Common myeloid progenitor, CD34-positive (primary cell): ENCODE data around the gene ANXA1.
A peak's percentile ranks its signal among the peaks of the same experiment; 100 is the strongest.
"Not testable (repeated sequence)": the region's sequence is repeated elsewhere in the genome, so short reads cannot be mapped to it uniquely, and the experiment has no call there.

Experiments used
- CTCF ChIA-PET: fragments of 350-600 bp; sonication (Branson Sonifier 250); formaldehyde crosslinking; loops from one replicate; lab custom pipeline; 2021; ENCODE audit warnings: antibody characterized with exemption; lab: Charles Lee
- POLR2A ChIA-PET: fragments of 350-600 bp; sonication (Branson Sonifier 250); formaldehyde crosslinking; loops from one replicate; lab custom pipeline; 2021; ENCODE audit warnings: antibody characterized with exemption; lab: Charles Lee
- DNase-seq, 3 donors: peaks; one replicate each; pipeline versions ENCODE4 v3.0.0 to v3.0.0-alpha.2; 2013
- H3K27ac ChIP-seq, 2 experiments: 1 replicate in 1 of 2; 2 replicates in 1 of 2; pipeline ENCODE4 v1.7.0; 2013; ENCODE audit warnings: inconsistent platforms in 2 of 2, low read length in 2 of 2, mild to moderate bottlenecking in 2 of 2, low read depth in 1 of 2, moderate library complexity in 1 of 2; ENCODE audit not compliant: severe bottlenecking in 2 of 2, insufficient read depth in 1 of 2, poor library complexity in 1 of 2
- H3K27me3 ChIP-seq, 5 experiments: replicated peaks in 2 of 5; 1 replicate in 3 of 5; 2 replicates in 2 of 5; pipeline versions ENCODE4 v1.6.1 to v1.7.0; 2013; ENCODE audit warnings: low read length in 4 of 5, mild to moderate bottlenecking in 2 of 5, moderate library complexity in 2 of 5, inconsistent platforms in 1 of 5; ENCODE audit not compliant: insufficient read depth in 5 of 5, control insufficient read depth in 4 of 5
- H3K36me3 ChIP-seq, 4 experiments: 1 replicate in 2 of 4; 2 replicates in 2 of 4; pipeline versions ENCODE4 v1.6.1 to v1.7.0; 2013; ENCODE audit warnings: low read length in 3 of 4, control low read depth in 1 of 4, mild to moderate bottlenecking in 1 of 4; ENCODE audit not compliant: control insufficient read depth in 4 of 4, insufficient read depth in 4 of 4
- H3K4me1 ChIP-seq, 4 experiments: 1 replicate in 3 of 4; 2 replicates in 1 of 4; pipeline versions ENCODE4 v1.6.1 to v1.7.1; 2013; ENCODE audit warnings: low read length in 3 of 4, mild to moderate bottlenecking in 3 of 4, control low read depth in 1 of 4, inconsistent platforms in 1 of 4, moderate library complexity in 1 of 4; ENCODE audit not compliant: control insufficient read depth in 4 of 4, insufficient read depth in 4 of 4; ENCODE audit errors: control extremely low read depth in 1 of 4
- H3K4me3 ChIP-seq, 7 experiments: 1 replicate in 4 of 7; 2 replicates in 3 of 7; pipeline versions ENCODE4 v1.5.1 to v1.7.0; 2013; ENCODE audit warnings: mild to moderate bottlenecking in 7 of 7, low read length in 6 of 7, moderate library complexity in 6 of 7, inconsistent platforms in 2 of 7, low read depth in 2 of 7, control low read depth in 1 of 7; ENCODE audit not compliant: insufficient read depth in 4 of 7, control insufficient read depth in 1 of 7; ENCODE audit errors: extremely low read depth in 1 of 7
- H3K9me3 ChIP-seq, 5 experiments: 1 replicate in 4 of 5; 2 replicates in 1 of 5; pipeline versions ENCODE4 v1.6.1 to v1.7.1; 2013; ENCODE audit warnings: low read length in 4 of 5, mild to moderate bottlenecking in 2 of 5, inconsistent platforms in 1 of 5, low read depth in 1 of 5, moderate library complexity in 1 of 5; ENCODE audit not compliant: control insufficient read depth in 4 of 5, insufficient read depth in 2 of 5; ENCODE audit errors: control extremely low read depth in 1 of 5
- WGBS: methylation state at CpG from one replicate; pipeline ENCODE4 v1.1.5; 2013; ENCODE audit not compliant: insufficient coverage; 5-methylcytosine and 5-hydroxymethylcytosine counted together

ANXA1 gene

GRCh38 chr9:73179589-73179988 is 27.9 kb downstream of the ANXA1 start:
- Histone ChIP-seq H3K9me3 (no peaks in the 10 kb centered on the region), H3K4me1 (peaks cover 0 to 16% (median 3%) of the 10 kb centered on the region in 4 experiments), H3K4me3 (no peak overlapping the region), H3K27me3 (no peaks in the 10 kb centered on the region), H3K27ac (no peak overlapping the region), H3K36me3 (no peaks in the 10 kb centered on the region)
- ChIA-PET CTCF (interaction anchor here (0.9 to 5.4 kb wide), 6 partner anchors 47 to 322 kb away, joined by 3 to 51 read pairs (median 4); no protein-coding TSS in a partner anchor), POLR2A (no interaction called here)
- DNase-seq, result no peak
- WGBS, result 100% methylated on average over 3 of the region's 3 CpGs

GRCh38 chr9:73180403-73180802 is 28.7 kb downstream of the ANXA1 start:
- no peak overlapping the region for H3K27ac ChIP-seq
- POLR2A ChIA-PET, result no interaction called here

GRCh38 chr9:73182928-73183327 is 31.3 kb downstream of the ANXA1 start:
- WGBS, result no CpG with 5 or more reads among the region's 1 CpG
- H3K27me3 ChIP-seq, result no peaks in the 10 kb centered on the region
- H3K4me1 ChIP-seq, result peaks cover 0 to 16% (median 3%) of the 10 kb centered on the region in 4 experiments
- CTCF ChIA-PET, result interaction anchor here (0.6 to 5.4 kb wide), 10 partner anchors 11 to 326 kb away, joined by 3 to 51 read pairs (median 6); no protein-coding TSS in a partner anchor
- H3K9me3 ChIP-seq, result peaks cover 0 to 7% (median 0%) of the 10 kb centered on the region in 5 experiments
- H3K27ac ChIP-seq, result no peak overlapping the region
- no peaks in the 10 kb centered on the region for H3K36me3 ChIP-seq
- no peak overlapping the region for H3K4me3 ChIP-seq
- no peak for DNase-seq
- POLR2A ChIA-PET, result no interaction called here

More at GRCh38 chr9:73180403-73180802, 28.7 kb downstream of the ANXA1 start:
- CTCF ChIA-PET, result interaction anchor here (0.9 to 5.4 kb wide), 8 partner anchors 9 to 323 kb away, joined by 3 to 51 read pairs (median 4); no protein-coding TSS in a partner anchor
- Histone ChIP-seq H3K27me3 (no peaks in the 10 kb centered on the region), H3K36me3 (no peaks in the 10 kb centered on the region), H3K4me3 (no peak overlapping the region), H3K4me1 (peaks cover 0 to 16% (median 3%) of the 10 kb centered on the region in 4 experiments), H3K9me3 (no peaks in the 10 kb centered on the region)
- peak; percentile 16 to 74 (median 63) for DNase-seq
- WGBS, result 20% methylated on average over 1 of the region's 1 CpG

GRCh38 chr9:73183428-73183827 is 31.8 kb downstream of the ANXA1 start:
- DNase-seq, result no peak
- peaks cover 0 to 16% (median 3%) of the 10 kb centered on the region in 4 experiments for H3K4me1 ChIP-seq
- ChIA-PET POLR2A (no interaction called here), CTCF (interaction anchor here (1.2 to 5.4 kb wide), 7 partner anchors 11 to 326 kb away, joined by 3 to 51 read pairs (median 8); no protein-coding TSS in a partner anchor)
- H3K4me3 ChIP-seq, result no peak overlapping the region
- no peaks in the 10 kb centered on the region for H3K27me3 ChIP-seq
- H3K27ac ChIP-seq, result no peak overlapping the region
- peaks cover 0 to 7% (median 0%) of the 10 kb centered on the region in 5 experiments for H3K9me3 ChIP-seq
- no peaks in the 10 kb centered on the region for H3K36me3 ChIP-seq

GRCh38 chr9:73183917-73184861 is 32.5 kb downstream of the ANXA1 start:
- ChIA-PET CTCF (interaction anchor here (1.2 to 5.4 kb wide), 9 partner anchors 12 to 327 kb away, joined by 3 to 51 read pairs (median 8); no protein-coding TSS in a partner anchor), POLR2A (no interaction called here)
- no peaks in the 10 kb centered on the region for H3K36me3 ChIP-seq
- WGBS, result 63% methylated on average over 2 of the region's 3 CpGs
- H3K4me3 ChIP-seq, result no peak overlapping the region
- peaks cover 0 to 10% (median 0%) of the 10 kb centered on the region in 5 experiments for H3K9me3 ChIP-seq
- DNase-seq, result peak; percentile 62 to 81 (median 73)
- no peaks in the 10 kb centered on the region for H3K27me3 ChIP-seq
- H3K27ac ChIP-seq, result no peak overlapping the region
- peaks cover 0 to 16% (median 3%) of the 10 kb centered on the region in 4 experiments for H3K4me1 ChIP-seq

GRCh38 chr9:73191109-73191508 is 39.4 kb downstream of the ANXA1 start:
- H3K4me3 ChIP-seq, H3K4me1 ChIP-seq, DNase-seq, H3K27ac ChIP-seq, H3K27me3 ChIP-seq, H3K36me3 ChIP-seq, POLR2A ChIA-PET: not testable (repeated sequence)
- no CpG with 5 or more reads among the region's 1 CpG for WGBS
- peaks cover 0 to 10% (median 0%) of the 10 kb centered on the region in 5 experiments for H3K9me3 ChIP-seq
- CTCF ChIA-PET, result interaction anchor here (0.6 kb wide), 1 partner anchor 1581 kb away, joined by 3 read pairs; no protein-coding TSS in a partner anchor
